ENCODE data around the gene PILRB. TPM values are rescaled to one million over a fixed set of nuclear protein-coding genes. Genes with fewer than 3 reads are reported as not detected.
"Not testable (repeated sequence)": the region's sequence is repeated elsewhere in the genome, so short reads cannot be mapped to it uniquely, and the experiment has no call there.

The PILRB gene
- polyA plus RNA-seq, 2 donors, result 22.9 to 79.2 TPM

GRCh38 chr7:100342765-100343164 is 15.2 kb upstream of the PILRB start:
- Histone ChIP-seq H3K27ac (ENCODE audit: low read depth in 2 of 2, low read length in 1 of 2) (peak overlapping the region in 1 of 2 donors; percentile 4), H3K27me3 (ENCODE audit: control insufficient read depth in 1 of 2, insufficient read depth in 2 of 2, low read length in 2 of 2) (no peaks in the 10 kb centered on the region), H3K36me3 (ENCODE audit: control insufficient read depth in 2 of 2, insufficient read depth in 2 of 2, low read length in 1 of 2) (peaks cover 3 to 19% of the 10 kb centered on the region in 2 donors), H3K4me1 (ENCODE audit: control insufficient read depth in 2 of 2, insufficient read depth in 2 of 2, low read length in 1 of 2) (no peaks in the 10 kb centered on the region), H3K9me3 (ENCODE audit: control insufficient read depth in 2 of 2, insufficient read depth in 1 of 2, low read depth in 1 of 2, low read length in 1 of 2) (no peaks in the 10 kb centered on the region), H3K4me3 (ENCODE audit: low read depth in 1 of 2, low read length in 2 of 2) (no peak overlapping the region)
- WGBS, 2 donors, result 60 to 72% methylated on average over 6 of the region's 6 CpGs

GRCh38 chr7:100344124-100344559 is 13.8 kb upstream of the PILRB start:
- H3K4me3 ChIP-seq (ENCODE audit: low read depth in 1 of 2, low read length in 2 of 2); H3K27me3 ChIP-seq (ENCODE audit: control insufficient read depth in 1 of 2, insufficient read depth in 2 of 2, low read length in 2 of 2); H3K4me1 ChIP-seq (ENCODE audit: control insufficient read depth in 2 of 2, insufficient read depth in 2 of 2, low read length in 1 of 2); H3K9me3 ChIP-seq (ENCODE audit: control insufficient read depth in 2 of 2, insufficient read depth in 1 of 2, low read depth in 1 of 2, low read length in 1 of 2); H3K27ac ChIP-seq (ENCODE audit: low read depth in 2 of 2, low read length in 1 of 2): not testable (repeated sequence)
- 82 to 90% methylated on average over 3 of the region's 4 CpGs for WGBS, 2 donors
- peaks cover 3 to 20% of the 10 kb centered on the region in 2 donors for H3K36me3 ChIP-seq (ENCODE audit: control insufficient read depth in 2 of 2, insufficient read depth in 2 of 2, low read length in 1 of 2)

DNA sequence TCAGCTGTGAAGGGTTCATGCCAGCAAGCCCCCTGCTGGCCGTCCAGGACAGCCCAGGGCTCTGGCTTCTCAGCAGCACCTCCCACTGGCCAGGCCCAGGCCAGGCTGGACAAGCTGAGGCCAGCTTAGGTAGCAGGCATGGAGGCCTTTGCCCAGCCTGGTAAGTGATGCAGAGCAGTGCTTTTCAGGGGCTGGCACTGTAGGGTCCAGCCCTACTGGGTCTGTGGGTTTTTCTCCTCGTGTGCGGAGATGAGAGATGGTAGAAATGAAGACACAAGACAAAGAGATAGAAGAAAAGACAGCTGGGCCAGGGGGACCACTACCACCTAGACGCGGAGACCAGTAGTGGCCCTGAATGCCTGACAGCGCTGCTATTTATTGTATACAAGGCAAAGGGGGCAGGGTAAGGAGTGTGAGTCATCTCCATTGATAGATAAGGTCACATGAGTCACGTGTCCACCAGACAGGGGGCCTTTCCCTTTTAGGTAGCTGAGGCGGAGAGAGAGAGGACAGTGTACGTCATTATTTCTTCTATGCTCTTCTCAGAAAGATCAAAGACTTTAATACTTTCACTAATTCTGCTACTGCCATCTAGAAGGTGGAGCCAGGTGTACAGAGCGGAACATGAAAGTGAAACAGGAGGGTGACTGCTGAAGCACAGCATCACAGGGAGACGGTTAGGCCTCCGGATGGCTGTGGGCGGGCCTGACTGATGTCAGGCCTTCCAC is 13.2 kb upstream of the PILRB start:
- WGBS, 2 donors, result 40 to 46% methylated on average over 9 to 10 of the region's 13 CpGs
- H3K9me3 ChIP-seq (ENCODE audit: control insufficient read depth in 2 of 2, insufficient read depth in 1 of 2, low read depth in 1 of 2, low read length in 1 of 2); H3K4me1 ChIP-seq (ENCODE audit: control insufficient read depth in 2 of 2, insufficient read depth in 2 of 2, low read length in 1 of 2); H3K27me3 ChIP-seq (ENCODE audit: control insufficient read depth in 1 of 2, insufficient read depth in 2 of 2, low read length in 2 of 2); H3K4me3 ChIP-seq (ENCODE audit: low read depth in 1 of 2, low read length in 2 of 2): not testable (repeated sequence)
- Histone ChIP-seq H3K36me3 (ENCODE audit: control insufficient read depth in 2 of 2, insufficient read depth in 2 of 2, low read length in 1 of 2) (peaks cover 3 to 23% of the 10 kb centered on the region in 2 donors), H3K27ac (ENCODE audit: low read depth in 2 of 2, low read length in 1 of 2) (peak overlapping the region; percentile 2 to 74)

DNA sequence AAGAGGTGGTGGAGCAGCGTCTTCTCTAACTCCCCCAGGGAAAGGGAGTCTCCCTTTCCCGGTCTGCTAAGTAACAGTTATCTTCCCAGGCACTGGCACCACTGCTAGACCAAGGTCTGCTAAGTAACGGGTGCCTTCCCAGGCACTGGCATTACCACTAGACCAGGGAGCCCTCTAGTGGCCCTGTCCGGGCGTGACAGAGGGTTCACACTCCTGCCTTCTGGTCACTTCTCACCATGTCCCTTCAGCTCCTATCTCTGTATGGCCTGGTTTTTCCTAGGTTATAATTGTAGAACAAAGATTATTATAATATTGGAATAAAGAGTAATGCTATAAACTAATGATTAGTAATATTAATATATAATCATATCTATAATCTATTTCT is 12.6 kb upstream of the PILRB start:
- not testable (repeated sequence) for H3K4me1 ChIP-seq (ENCODE audit: control insufficient read depth in 2 of 2, insufficient read depth in 2 of 2, low read length in 1 of 2); H3K27me3 ChIP-seq (ENCODE audit: control insufficient read depth in 1 of 2, insufficient read depth in 2 of 2, low read length in 2 of 2); H3K9me3 ChIP-seq (ENCODE audit: control insufficient read depth in 2 of 2, insufficient read depth in 1 of 2, low read depth in 1 of 2, low read length in 1 of 2); H3K4me3 ChIP-seq (ENCODE audit: low read depth in 1 of 2, low read length in 2 of 2); H3K27ac ChIP-seq (ENCODE audit: low read depth in 2 of 2, low read length in 1 of 2)
- H3K36me3 ChIP-seq (ENCODE audit: control insufficient read depth in 2 of 2, insufficient read depth in 2 of 2, low read length in 1 of 2), result peaks cover 3 to 26% of the 10 kb centered on the region in 2 donors
- 0 to 2% methylated on average over 2 to 3 of the region's 5 CpGs for WGBS, 2 donors

DNA sequence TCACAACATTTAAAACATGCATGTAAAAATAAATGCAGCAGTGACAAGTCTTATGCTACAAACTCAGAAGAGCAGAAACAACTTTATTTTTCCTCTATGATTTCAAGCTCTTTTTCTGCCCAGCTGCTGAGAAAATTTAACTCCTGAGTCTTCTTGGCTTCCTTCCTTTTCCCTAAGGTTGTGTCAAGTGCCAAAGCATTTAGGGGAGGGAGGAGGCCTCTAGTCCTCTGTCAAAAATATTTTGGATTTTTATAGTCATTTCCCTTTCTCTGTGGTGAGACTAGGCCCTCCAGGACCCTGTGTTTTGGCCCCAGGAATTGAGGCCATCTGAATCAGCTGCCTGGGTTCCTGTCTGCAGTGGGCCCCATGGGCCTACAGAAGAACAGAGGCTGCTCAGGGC is 11.0 kb upstream of the PILRB start:
- H3K4me1 ChIP-seq (ENCODE audit: control insufficient read depth in 2 of 2, insufficient read depth in 2 of 2, low read length in 1 of 2), result no peaks in the 10 kb centered on the region
- H3K4me3 ChIP-seq (ENCODE audit: low read depth in 1 of 2, low read length in 2 of 2), result no peak overlapping the region
- H3K9me3 ChIP-seq (ENCODE audit: control insufficient read depth in 2 of 2, insufficient read depth in 1 of 2, low read depth in 1 of 2, low read length in 1 of 2), result no peaks in the 10 kb centered on the region
- H3K36me3 ChIP-seq (ENCODE audit: control insufficient read depth in 2 of 2, insufficient read depth in 2 of 2, low read length in 1 of 2), result peaks cover 3 to 34% of the 10 kb centered on the region in 2 donors
- no peaks in the 10 kb centered on the region for H3K27me3 ChIP-seq (ENCODE audit: control insufficient read depth in 1 of 2, insufficient read depth in 2 of 2, low read length in 2 of 2)
- no peak overlapping the region for H3K27ac ChIP-seq (ENCODE audit: low read depth in 2 of 2, low read length in 1 of 2)

- H3K27ac ChIP-seq (ENCODE audit: low read depth in 2 of 2, low read length in 1 of 2), result no peak overlapping the region
- H3K4me1 ChIP-seq (ENCODE audit: control insufficient read depth in 2 of 2, insufficient read depth in 2 of 2, low read length in 1 of 2), result no peaks in the 10 kb centered on the region
- H3K27me3 ChIP-seq (ENCODE audit: control insufficient read depth in 1 of 2, insufficient read depth in 2 of 2, low read length in 2 of 2), result no peaks in the 10 kb centered on the region
- no peaks in the 10 kb centered on the region for H3K9me3 ChIP-seq (ENCODE audit: control insufficient read depth in 2 of 2, insufficient read depth in 1 of 2, low read depth in 1 of 2, low read length in 1 of 2)
- H3K36me3 ChIP-seq (ENCODE audit: control insufficient read depth in 2 of 2, insufficient read depth in 2 of 2, low read length in 1 of 2), result peaks cover 3 to 37% of the 10 kb centered on the region in 2 donors
- H3K4me3 ChIP-seq (ENCODE audit: low read depth in 1 of 2, low read length in 2 of 2), result no peak overlapping the region
These were observed 9.1 kb upstream of the PILRB start for GRCh38 chr7:100348805-100349204.

DNA sequence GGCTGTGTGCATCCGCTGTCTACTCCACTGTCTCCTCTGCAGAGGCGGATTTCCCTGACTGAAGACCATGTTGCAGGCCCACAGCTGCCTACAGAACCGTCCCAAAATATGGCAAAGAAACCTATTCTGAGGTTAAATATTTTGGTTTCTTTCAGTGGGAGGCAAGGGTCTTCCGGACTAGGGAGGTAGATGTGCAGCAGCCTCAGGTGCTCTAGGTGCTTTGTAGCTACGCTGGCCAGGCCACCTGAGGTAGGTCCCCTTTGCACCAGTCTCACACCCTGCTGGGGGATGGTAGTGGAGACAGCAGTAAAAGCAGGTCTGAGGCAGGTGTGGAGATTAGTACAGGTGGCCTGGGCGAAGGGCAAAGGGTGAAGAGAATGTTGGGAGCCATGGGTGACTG is 8.2 kb upstream of the PILRB start:
- no peaks in the 10 kb centered on the region for H3K4me1 ChIP-seq (ENCODE audit: control insufficient read depth in 2 of 2, insufficient read depth in 2 of 2, low read length in 1 of 2)
- no peak overlapping the region for H3K4me3 ChIP-seq (ENCODE audit: low read depth in 1 of 2, low read length in 2 of 2)
- no peaks in the 10 kb centered on the region for H3K9me3 ChIP-seq (ENCODE audit: control insufficient read depth in 2 of 2, insufficient read depth in 1 of 2, low read depth in 1 of 2, low read length in 1 of 2)
- peaks cover 3 to 43% of the 10 kb centered on the region in 2 donors for H3K36me3 ChIP-seq (ENCODE audit: control insufficient read depth in 2 of 2, insufficient read depth in 2 of 2, low read length in 1 of 2)
- H3K27ac ChIP-seq (ENCODE audit: low read depth in 2 of 2, low read length in 1 of 2), result no peak overlapping the region
- H3K27me3 ChIP-seq (ENCODE audit: control insufficient read depth in 1 of 2, insufficient read depth in 2 of 2, low read length in 2 of 2), result no peaks in the 10 kb centered on the region
- 96% methylated on average over 6 of the region's 6 CpGs for WGBS, 2 donors

GRCh38 chr7:100351657-100352058 is 6.3 kb upstream of the PILRB start:
- no peaks in the 10 kb centered on the region for H3K9me3 ChIP-seq (ENCODE audit: control insufficient read depth in 2 of 2, insufficient read depth in 1 of 2, low read depth in 1 of 2, low read length in 1 of 2)
- H3K36me3 ChIP-seq (ENCODE audit: control insufficient read depth in 2 of 2, insufficient read depth in 2 of 2, low read length in 1 of 2), result peaks cover 15 to 52% of the 10 kb centered on the region in 2 donors
- WGBS, 2 donors, result 87 to 91% methylated on average over 6 of the region's 6 CpGs
- no peaks in the 10 kb centered on the region for H3K27me3 ChIP-seq (ENCODE audit: control insufficient read depth in 1 of 2, insufficient read depth in 2 of 2, low read length in 2 of 2)
- no peak overlapping the region for H3K4me3 ChIP-seq (ENCODE audit: low read depth in 1 of 2, low read length in 2 of 2)
- no peak overlapping the region for H3K27ac ChIP-seq (ENCODE audit: low read depth in 2 of 2, low read length in 1 of 2)
- no peaks in the 10 kb centered on the region for H3K4me1 ChIP-seq (ENCODE audit: control insufficient read depth in 2 of 2, insufficient read depth in 2 of 2, low read length in 1 of 2)

GRCh38 chr7:100352230-100352781 is 5.6 kb upstream of the PILRB start:
- H3K27ac ChIP-seq (ENCODE audit: low read depth in 2 of 2, low read length in 1 of 2), result not testable (repeated sequence)
- H3K36me3 ChIP-seq (ENCODE audit: control insufficient read depth in 2 of 2, insufficient read depth in 2 of 2, low read length in 1 of 2), result peaks cover 15 to 53% of the 10 kb centered on the region in 2 donors

More at GRCh38 chr7:100352230-100352781, 5.6 kb upstream of the PILRB start:
- not testable (repeated sequence) for H3K4me3 ChIP-seq (ENCODE audit: low read depth in 1 of 2, low read length in 2 of 2); H3K27me3 ChIP-seq (ENCODE audit: control insufficient read depth in 1 of 2, insufficient read depth in 2 of 2, low read length in 2 of 2); H3K9me3 ChIP-seq (ENCODE audit: control insufficient read depth in 2 of 2, insufficient read depth in 1 of 2, low read depth in 1 of 2, low read length in 1 of 2); H3K4me1 ChIP-seq (ENCODE audit: control insufficient read depth in 2 of 2, insufficient read depth in 2 of 2, low read length in 1 of 2)
- 86 to 87% methylated on average over 17 to 18 of the region's 18 CpGs for WGBS, 2 donors

Measured in esophagus (tissue), 2 donors.